ENCODE data around the gene SRGAP1. TPM values are rescaled to one million over a fixed set of nuclear protein-coding genes. Genes with fewer than 3 reads are reported as not detected.
A peak's percentile ranks its signal among the peaks of the same experiment; 100 is the strongest.

Gene SRGAP1
- total and polyA plus RNA-seq, 2 of the 8 experiments (the other 6 are each of a cell fraction or from before 2014, with no cell fraction given), result 3.2 to 7.3 TPM

- Histone ChIP-seq H3K79me1 (ENCODE audit: low read depth, low read length) (no peaks in the 10 kb centered on the region), H3K79me2 (ENCODE audit: control insufficient read depth in 1 of 2, insufficient read depth in 2 of 2, low read length in 2 of 2) (no peaks in the 10 kb centered on the region), H3K23me2 (ENCODE audit: low read depth, low read length) (no peaks in the 10 kb centered on the region; the same call in 1 of the 2 replicates), H2BK12ac (ENCODE audit: low read depth, low read length) (no peak overlapping the region), H2AK5ac (ENCODE audit: low read depth, low read length) (no peak overlapping the region), H3K9ac (replicated peaks in 1 of 4; ENCODE audit: extremely low read depth in 1 of 4, low read depth in 3 of 4, low read length in 3 of 4) (no peak overlapping the region), H3K56ac (replicated peaks; ENCODE audit: insufficient read length, low read depth, low read length) (no peak overlapping the region), H2BK120ac (replicated peaks; ENCODE audit: low read depth, low read length) (no peak overlapping the region), H2AFZ (ENCODE audit: low read length) (no peak overlapping the region), H4K5ac (ENCODE audit: insufficient read length, low read depth, low read length) (no peak overlapping the region), H3K9me3 (ENCODE audit: insufficient read depth in 2 of 2, low read depth in 1 of 2, low read length in 1 of 2) (no peaks in the 10 kb centered on the region), H2BK5ac (ENCODE audit: low read depth, low read length) (no peak overlapping the region), H3K4ac (replicated peaks; ENCODE audit: insufficient read length, low read depth, low read length) (no peak overlapping the region), H3K27me3 (replicated peaks in 1 of 4; ENCODE audit: control insufficient read depth in 3 of 4, extremely low read depth in 1 of 4, insufficient read depth in 3 of 4, low read length in 3 of 4) (no peaks in the 10 kb centered on the region), H3K18ac (ENCODE audit: extremely low read depth, low read length) (no peak overlapping the region), H4K8ac (ENCODE audit: extremely low read depth, insufficient read depth, low read length) (no peak overlapping the region), H4K20me1 (replicated peaks in 1 of 2; ENCODE audit: control insufficient read depth in 1 of 2, insufficient read depth in 2 of 2, low read length in 2 of 2) (peaks cover 0 to 2% of the 10 kb centered on the region in 2 experiments), H3K4me3 (ENCODE audit: extremely low read depth in 1 of 4, insufficient read depth in 2 of 4, low read depth in 3 of 4, low read length in 4 of 4) (no peak overlapping the region), H2BK20ac (ENCODE audit: low read length) (no peak overlapping the region), H3K23ac (ENCODE audit: insufficient read length) (no peak overlapping the region), H4K91ac (replicated peaks; ENCODE audit: insufficient read length, low read length) (no peak overlapping the region), H3K36me3 (ENCODE audit: control insufficient read depth in 2 of 4, insufficient read depth in 4 of 4, low read length in 3 of 4) (peaks cover 0 to 4% (median 0%) of the 10 kb centered on the region in 4 experiments; a peak in 1 of 8 replicates), H2BK15ac (ENCODE audit: low read length) (no peak overlapping the region), H3K14ac (ENCODE audit: insufficient read length) (no peak overlapping the region), H3K4me1 (replicated peaks in 1 of 4; ENCODE audit: control insufficient read depth in 3 of 4, insufficient read depth in 4 of 4, low read length in 3 of 4) (no peaks in the 10 kb centered on the region), H3K4me2 (ENCODE audit: insufficient read depth in 1 of 2, low read depth in 2 of 2, low read length in 2 of 2) (no peak overlapping the region), H3K27ac (ENCODE audit: low read depth, low read length) (no peak overlapping the region)
- FAIRE-seq, result no peak
- POLR2A ChIA-PET (ENCODE audit: partially characterized antibody), result interaction anchor here (0.6 kb wide), 1 partner anchor 408 kb away, joined by 3 read pairs; no protein-coding TSS in a partner anchor
- WGBS, 2 experiments (ENCODE audit: extremely low coverage in 1 of 2, insufficient coverage in 1 of 2, insufficient read length in 1 of 2, insufficient replicate concordance in 2 of 2, low coverage in 1 of 2, low lambda C conversion rate in 2 of 2, missing lambda C conversion rate in 1 of 2), result 73% methylated on average over 10 of the region's 10 CpGs; no CpG with 5 or more reads in 1 of the 2 experiments
- CTCF ChIA-PET (ENCODE audit: partially characterized antibody), result no interaction called here
- TF ChIP-seq CHD1 (IDR thresholded peaks at IDR 0.05; ENCODE audit: low read depth, low read length), result no peak
- TF ChIP-seq, protein P1, sequence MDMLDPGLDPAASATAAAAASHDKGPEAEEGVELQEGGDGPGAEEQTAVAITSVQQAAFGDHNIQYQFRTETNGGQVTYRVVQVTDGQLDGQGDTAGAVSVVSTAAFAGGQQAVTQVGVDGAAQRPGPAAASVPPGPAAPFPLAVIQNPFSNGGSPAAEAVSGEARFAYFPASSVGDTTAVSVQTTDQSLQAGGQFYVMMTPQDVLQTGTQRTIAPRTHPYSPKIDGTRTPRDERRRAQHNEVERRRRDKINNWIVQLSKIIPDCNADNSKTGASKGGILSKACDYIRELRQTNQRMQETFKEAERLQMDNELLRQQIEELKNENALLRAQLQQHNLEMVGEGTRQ (IDR thresholded peaks at IDR 0.05; ENCODE audit: low read length), result peak; percentile 78
- TF ChIP-seq GTF2F1 (IDR thresholded peaks at IDR 0.05; ENCODE audit: borderline replicate concordance, low read depth, low read length), result no peak
- TF ChIP-seq, protein P2, sequence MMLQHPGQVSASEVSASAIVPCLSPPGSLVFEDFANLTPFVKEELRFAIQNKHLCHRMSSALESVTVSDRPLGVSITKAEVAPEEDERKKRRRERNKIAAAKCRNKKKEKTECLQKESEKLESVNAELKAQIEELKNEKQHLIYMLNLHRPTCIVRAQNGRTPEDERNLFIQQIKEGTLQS (IDR thresholded peaks at IDR 0.05; ENCODE audit: insufficient read depth, low read depth, low read length), result no peak
- peak; percentile 89 for TF ChIP-seq TEAD4 (IDR thresholded peaks at IDR 0.05; ENCODE audit: low read depth, low read length)
- DNase-seq (ENCODE audit: low read depth in 1 of 2, low spot score in 2 of 2), result no peak
Measured at GRCh38 chr12:63795032-63795687, 49.3 kb upstream of the SRGAP1 start.
